GM23248 (cell line): ENCODE measurements around the gene SCYL1. TPM values are rescaled to one million over a fixed set of nuclear protein-coding genes. Genes with fewer than 3 reads are reported as not detected.

Experiments used
- DNase-seq: peaks from one replicate; pipeline ENCODE4 v3.0.0-alpha.2; 2015
- H2AFZ ChIP-seq: fragments of 200-600 bp; sonication (generic); 2 replicates; pipeline ENCODE4 v1.6.1; 2016; ENCODE audit warnings: antibody characterized with exemption
- H3F3A ChIP-seq: fragments of 200-600 bp; sonication (generic); 2 replicates; pipeline ENCODE4 v1.6.1; 2016; ENCODE audit warnings: mild to moderate bottlenecking, antibody characterized with exemption, mixed run types; ENCODE audit not compliant: insufficient read depth
- H3K27ac ChIP-seq: fragments of 200-600 bp; sonication (generic); 2 replicates; pipeline ENCODE4 v1.5.1; 2016; ENCODE audit warnings: mild to moderate bottlenecking
- H3K27me3 ChIP-seq: fragments of 200-600 bp; sonication (generic); replicated peaks from 2 replicates; pipeline ENCODE4 v1.6.1; 2016; ENCODE audit warnings: mild to moderate bottlenecking; ENCODE audit not compliant: insufficient read depth
- H3K36me3 ChIP-seq: fragments of 200-600 bp; sonication (generic); 2 replicates; pipeline ENCODE4 v1.6.1; 2016; ENCODE audit warnings: low read depth, mild to moderate bottlenecking
- H3K4me1 ChIP-seq: fragments of 200-600 bp; sonication (generic); 2 replicates; pipeline ENCODE4 v1.6.1; 2016; ENCODE audit warnings: mild to moderate bottlenecking; ENCODE audit not compliant: insufficient read depth
- H3K4me2 ChIP-seq: fragments of 200-600 bp; sonication (generic); one replicate; pipeline ENCODE4 v1.6.1; 2016; ENCODE audit warnings: mild to moderate bottlenecking; ENCODE audit not compliant: unreplicated experiment
- H3K4me3 ChIP-seq: fragments of 200-600 bp; sonication (generic); 2 replicates; pipeline ENCODE4 v1.5.1; 2016; ENCODE audit warnings: mild to moderate bottlenecking
- H3K79me2 ChIP-seq: fragments of 200-600 bp; sonication (generic); 2 replicates; pipeline ENCODE4 v1.6.1; 2016; ENCODE audit warnings: mild to moderate bottlenecking; ENCODE audit not compliant: insufficient read depth
- H3K9ac ChIP-seq: fragments of 200-600 bp; sonication (generic); 2 replicates; pipeline ENCODE4 v1.6.1; 2016; ENCODE audit warnings: mild to moderate bottlenecking
- H3K9me2 ChIP-seq: fragments of 200-600 bp; sonication (generic); 2 replicates; pipeline ENCODE4 v1.6.1; 2016; ENCODE audit warnings: mixed run types, mild to moderate bottlenecking, moderate library complexity; ENCODE audit not compliant: insufficient read depth
- H3K9me3 ChIP-seq: fragments of 200-600 bp; sonication (generic); one replicate; pipeline ENCODE4 v1.6.1; 2017; ENCODE audit warnings: low read depth
- H4K20me1 ChIP-seq: fragments of 200-600 bp; sonication (generic); 2 replicates; pipeline ENCODE4 v1.6.0; 2016; ENCODE audit not compliant: insufficient read depth
- EZH2 ChIP-seq: fragments of 200-600 bp; sonication (generic); IDR thresholded peaks from 2 replicates; pipeline ENCODE4 v1.6.1; 2018; ENCODE audit warnings: antibody characterized with exemption, mild to moderate bottlenecking; ENCODE audit not compliant: insufficient read depth, poor library complexity, severe bottlenecking
- EZH2phosphoT487 ChIP-seq: fragments of 200-600 bp; sonication (generic); IDR thresholded peaks from 2 replicates; pipeline ENCODE4 v1.6.1; 2018; ENCODE audit warnings: antibody characterized with exemption, moderate library complexity, mild to moderate bottlenecking, low read depth; ENCODE audit not compliant: insufficient read depth
- WGBS, 2 experiments: methylation state at CpG; one replicate each; pipeline ENCODE4 v1.1.6; 2015 to 2017; ENCODE audit warnings: low lambda C conversion rate in 2 of 2, low coverage in 1 of 2; ENCODE audit errors: missing lambda C conversion rate in 2 of 2; 5-methylcytosine and 5-hydroxymethylcytosine counted together
- in situ Hi-C: fragments of 300-500 bp; cut with MboI; formaldehyde crosslinking; loops from 2 replicates; pipeline ENCODE4 v1.15.0; 2020
- polyA plus RNA-seq: library from polyadenylated mRNA; unstranded; fragments of >200 nt; fragmentation: Nextera tagmentation; extraction: Ambion mirVana; gene quantifications from 2 replicates; pipeline ENCODE4 v1.2.1, GENCODE V29; 2016
- total RNA-seq: library from RNA; depleted of rRNA; stranded (reverse); fragments of >200 nt; shearing (Covaris generic); gene quantifications from 2 replicates; pipeline ENCODE4 v1.2.3, GENCODE V29; 2014

SCYL1 gene
- total and polyA plus RNA-seq, 2 experiments from 2014 or later, result 90.7 to 115 TPM

DNA sequence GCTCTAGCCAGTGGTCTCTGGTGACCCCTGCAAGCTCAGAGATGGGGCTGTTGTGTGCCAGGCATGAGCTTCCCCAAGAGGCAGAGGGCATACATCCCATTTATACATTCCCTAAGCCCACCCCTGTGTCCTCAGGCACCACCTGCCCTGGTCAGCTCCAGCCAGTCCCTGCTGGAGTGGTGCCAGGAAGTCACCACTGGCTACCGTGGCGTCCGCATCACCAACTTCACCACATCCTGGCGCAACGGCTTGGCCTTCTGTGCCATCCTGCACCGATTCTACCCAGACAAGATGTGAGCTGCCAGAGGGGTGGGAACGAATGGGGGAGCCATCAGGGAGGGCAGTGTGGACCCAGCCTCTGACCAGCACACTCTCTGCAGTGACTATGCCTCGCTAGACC, 59.2 kb downstream of the SCYL1 start:
- no peaks in the 10 kb centered on the region for H4K20me1 ChIP-seq
- H3K79me2 ChIP-seq, result 0 out of 2 replicates have a peak, but pooled peaks cover 2% of the 10 kb centered on the region
- in situ Hi-C loops, result no loop called here
- no peak overlapping the region for H3K9ac ChIP-seq
- TF ChIP-seq EZH2, result no peak
- no peak for TF ChIP-seq EZH2phosphoT487
- no peaks in the 10 kb centered on the region for H3K9me2 ChIP-seq
- H3K4me3 ChIP-seq, result no peak overlapping the region
- no peak overlapping the region for H3K4me2 ChIP-seq
- H3F3A ChIP-seq, result no peaks in the 10 kb centered on the region
- no peaks in the 10 kb centered on the region for H3K27me3 ChIP-seq
- H3K4me1 ChIP-seq, result no peaks in the 10 kb centered on the region
- no peaks in the 10 kb centered on the region for H3K9me3 ChIP-seq
- 82 to 88% methylated on average over 8 of the region's 8 CpGs for WGBS, 2 experiments
- peaks cover 6% of the 10 kb centered on the region; the same call in 1 of the 2 replicates for H3K36me3 ChIP-seq
- DNase-seq, result no peak
- H2AFZ ChIP-seq, result no peak overlapping the region
- H3K27ac ChIP-seq, result no peak overlapping the region

DNA sequence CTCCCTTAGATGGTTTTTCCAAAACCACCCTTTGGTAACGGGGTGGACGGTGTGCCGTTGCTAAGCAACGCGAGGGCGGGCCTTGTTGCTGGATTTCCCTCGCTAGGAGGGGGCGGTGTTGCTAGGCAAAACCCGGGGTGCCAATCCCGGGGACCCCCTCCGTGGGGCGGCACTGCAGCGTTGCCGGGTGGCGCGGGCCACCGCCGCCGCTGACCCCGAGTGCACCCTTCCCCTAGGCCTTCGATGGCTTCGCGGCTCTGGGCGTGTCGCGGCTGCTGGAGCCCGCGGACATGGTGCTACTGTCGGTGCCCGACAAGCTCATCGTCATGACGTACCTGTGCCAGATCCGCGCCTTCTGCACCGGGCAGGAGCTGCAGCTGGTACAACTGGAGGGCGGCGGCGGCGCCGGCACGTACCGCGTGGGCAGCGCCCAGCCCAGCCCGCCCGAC, 59.9 kb downstream of the SCYL1 start:
- 87 to 89% methylated on average over 26 to 46 of the region's 46 CpGs for WGBS, 2 experiments
- no peak overlapping the region for H3K9ac ChIP-seq
- H3K4me3 ChIP-seq, result no peak overlapping the region
- no peaks in the 10 kb centered on the region for H3K4me1 ChIP-seq
- H3K9me2 ChIP-seq, result no peaks in the 10 kb centered on the region
- H3K27ac ChIP-seq, result no peak overlapping the region
- no peaks in the 10 kb centered on the region for H3F3A ChIP-seq
- no peak overlapping the region for H3K4me2 ChIP-seq
- H3K27me3 ChIP-seq, result no peaks in the 10 kb centered on the region
- no peaks in the 10 kb centered on the region for H3K79me2 ChIP-seq
- no peaks in the 10 kb centered on the region for H4K20me1 ChIP-seq
- H3K36me3 ChIP-seq, result peaks cover 6% of the 10 kb centered on the region; the same call in 1 of the 2 replicates
- DNase-seq, result no peak
- in situ Hi-C loops, result no loop called here
- no peak for TF ChIP-seq EZH2phosphoT487
- no peak for TF ChIP-seq EZH2
- no peaks in the 10 kb centered on the region for H3K9me3 ChIP-seq
- H2AFZ ChIP-seq, result no peak overlapping the region

DNA sequence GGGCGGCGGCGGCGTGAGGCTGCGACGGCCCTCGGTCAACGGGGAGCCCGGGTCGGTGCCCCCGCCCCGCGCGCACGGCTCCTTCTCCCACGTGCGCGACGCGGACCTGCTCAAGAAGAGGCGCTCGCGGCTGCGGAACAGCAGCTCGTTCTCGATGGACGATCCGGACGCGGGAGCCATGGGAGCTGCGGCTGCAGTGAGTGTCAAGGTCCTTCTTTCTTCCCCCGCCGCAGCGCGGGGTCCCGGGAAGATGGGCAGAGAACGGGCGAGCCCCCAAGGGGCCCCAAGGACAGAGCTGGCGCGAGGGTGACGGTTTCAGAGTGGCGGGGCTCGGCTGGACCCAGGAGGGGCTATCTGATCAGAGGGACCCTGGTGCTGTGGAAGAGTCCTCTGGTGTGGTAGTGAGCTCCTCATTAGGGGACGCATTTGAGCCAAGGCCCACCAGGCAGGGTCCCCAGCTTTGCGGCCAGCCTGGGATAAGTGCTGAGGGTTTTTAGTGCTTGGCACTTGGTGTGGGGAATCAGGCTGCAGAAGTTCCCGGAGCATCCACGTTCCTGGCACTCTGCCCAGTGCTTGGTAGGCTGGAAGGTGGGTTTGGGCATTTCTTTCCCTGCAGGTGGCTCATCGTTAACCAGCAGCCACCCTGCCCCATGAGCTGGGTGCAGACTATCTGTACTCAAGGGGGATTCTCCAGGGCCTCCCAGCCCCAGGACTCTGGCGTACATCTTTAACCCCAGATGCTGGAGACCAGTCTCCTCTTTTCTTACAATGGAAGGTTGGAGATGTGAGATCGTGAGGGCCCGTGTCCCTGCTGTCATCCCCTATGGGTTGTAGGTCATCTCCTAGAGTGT, 60.7 kb downstream of the SCYL1 start:
- peaks cover 10% of the 10 kb centered on the region; the same call in 1 of the 2 replicates for H3K36me3 ChIP-seq
- 85 to 88% methylated on average over 20 to 51 of the region's 51 CpGs for WGBS, 2 experiments
- H3K9ac ChIP-seq, result no peak overlapping the region
- no peak overlapping the region for H3K4me2 ChIP-seq
- H3K9me3 ChIP-seq, result no peaks in the 10 kb centered on the region
- H3K4me3 ChIP-seq, result no peak overlapping the region
- H3K27me3 ChIP-seq, result no peaks in the 10 kb centered on the region
- H3K27ac ChIP-seq, result no peak overlapping the region
- peaks cover 2% of the 10 kb centered on the region; the same call in 1 of the 2 replicates for H3F3A ChIP-seq
- H3K79me2 ChIP-seq, result no peaks in the 10 kb centered on the region
- no peaks in the 10 kb centered on the region for H3K9me2 ChIP-seq
- TF ChIP-seq EZH2phosphoT487, result no peak
- no peak for TF ChIP-seq EZH2
- no peaks in the 10 kb centered on the region for H4K20me1 ChIP-seq
- no peak for DNase-seq
- no peak overlapping the region for H2AFZ ChIP-seq
- in situ Hi-C loops, result no loop called here
- H3K4me1 ChIP-seq, result no peaks in the 10 kb centered on the region

- Histone ChIP-seq H3K9me2 (no peaks in the 10 kb centered on the region), H3F3A (peaks cover 5% of the 10 kb centered on the region; the same call in 1 of the 2 replicates), H3K79me2 (no peaks in the 10 kb centered on the region), H3K36me3 (peaks cover 12% of the 10 kb centered on the region; the same call in 1 of the 2 replicates), H3K9ac (no peak overlapping the region), H3K27ac (no peak overlapping the region), H4K20me1 (no peaks in the 10 kb centered on the region), H3K9me3 (no peaks in the 10 kb centered on the region), H3K4me1 (no peaks in the 10 kb centered on the region), H3K4me2 (no peak overlapping the region), H2AFZ (no peak overlapping the region), H3K27me3 (no peaks in the 10 kb centered on the region), H3K4me3 (no peak overlapping the region)
- 90 to 92% methylated on average over 4 of the region's 4 CpGs for WGBS, 2 experiments
- no peak for DNase-seq
- in situ Hi-C loops, result no loop called here
- TF ChIP-seq EZH2phosphoT487, result no peak
- no peak for TF ChIP-seq EZH2
Observed at GRCh38 chr11:65586247-65586630, 61.4 kb downstream of the SCYL1 start.
